Spleen (tissue), 11 donors: ENCODE results near the gene GAB2. TPM values are rescaled to one million over a fixed set of nuclear protein-coding genes. Genes with fewer than 3 reads are reported as not detected.
A peak's percentile ranks its signal among the peaks of the same experiment; 100 is the strongest.

Experiments
- DNase-seq: peaks from one replicate; pipeline ENCODE4 v3.0.0-alpha.2; 2020
- H3K27ac ChIP-seq, 8 donors: fragments of 200-600 bp; sonication (generic) in 7 of 8; 1 replicate in 4 of 8; 2 replicates in 4 of 8; pipeline versions ENCODE4 v1.5.0 to v1.8.0; 2016 to 2021; ENCODE audit warnings: inconsistent platforms in 4 of 8, mild to moderate bottlenecking in 4 of 8, moderate library complexity in 1 of 8
- H3K27me3 ChIP-seq, 7 donors: fragments of 200-600 bp; sonication (generic) in 6 of 7; replicated peaks in 1 of 7; 1 replicate in 4 of 7; 2 replicates in 3 of 7; pipeline versions ENCODE4 v1.5.0 to v1.8.0; 2016 to 2021; ENCODE audit warnings: inconsistent platforms in 3 of 7, mild to moderate bottlenecking in 1 of 7
- H3K36me3 ChIP-seq, 6 donors: fragments of 200-600 bp; sonication (generic) in 5 of 6; 1 replicate in 4 of 6; 2 replicates in 2 of 6; pipeline versions ENCODE4 v1.5.0 to v1.8.0; 2016 to 2021; ENCODE audit warnings: inconsistent platforms in 2 of 6
- H3K4me1 ChIP-seq, 6 donors: fragments of 200-600 bp; sonication (generic) in 5 of 6; 1 replicate in 3 of 6; 2 replicates in 3 of 6; pipeline versions ENCODE4 v1.5.0 to v1.8.0; 2016 to 2021; ENCODE audit warnings: inconsistent platforms in 3 of 6
- H3K4me3 ChIP-seq, 8 donors: fragments of 200-600 bp; sonication (generic) in 7 of 8; 1 replicate in 4 of 8; 2 replicates in 4 of 8; pipeline versions ENCODE4 v1.5.0 to v1.8.0; 2016 to 2021; ENCODE audit warnings: inconsistent platforms in 4 of 8, mild to moderate bottlenecking in 4 of 8, moderate library complexity in 2 of 8
- H3K9me3 ChIP-seq, 8 donors: fragments of 200-600 bp; sonication (generic) in 7 of 8; 1 replicate in 4 of 8; 2 replicates in 4 of 8; pipeline versions ENCODE4 v1.5.0 to v1.8.0; 2016 to 2021; ENCODE audit warnings: inconsistent platforms in 4 of 8
- CTCF ChIP-seq, 11 experiments: fragments of 200-600 bp in 7 of 11; fragments of 450-650 bp in 4 of 11; sonication (generic) in 4 of 11; IDR thresholded peaks in 8 of 11; conservative IDR thresholded peaks in 3 of 11; 1 replicate in 7 of 11; 2 replicates in 4 of 11; pipeline versions ENCODE4 v1.4.0 to v1.8.0; 2016 to 2021; ENCODE audit warnings: antibody characterized with exemption in 11 of 11, inconsistent platforms in 4 of 11, mild to moderate bottlenecking in 1 of 11
- POLR2A ChIP-seq, 3 donors: fragments of 450-650 bp; IDR thresholded peaks; one replicate each; pipeline ENCODE4 v1.5.1; 2017; ENCODE audit warnings: antibody characterized with exemption in 3 of 3, mild to moderate bottlenecking in 1 of 3
- POLR2AphosphoS5 ChIP-seq, 3 donors: sonication (generic); formaldehyde crosslinking; IDR thresholded peaks; one replicate each; pipeline ENCODE4 v1.5.1; 2017; ENCODE audit warnings: antibody characterized with exemption in 3 of 3
- WGBS, 5 donors: extraction: QIAGEN DNeasy Blood & Tissue Kit in 3 of 5; methylation state at CpG; one replicate each; pipeline versions ENCODE4 v1.1.5 to v1.1.7; 2013 to 2018; 5-methylcytosine and 5-hydroxymethylcytosine counted together
- intact Hi-C: fragments of 100-400 bp; cut with DNase I; formaldehyde crosslinking; loops from one replicate; pipeline ENCODE4 v1.15.0; 2023; ENCODE audit warnings: low total_unique reads
- polyA plus RNA-seq, 3 donors: library from polyadenylated mRNA; stranded (reverse); fragments of 200-250 nt; gene quantifications; one replicate each; pipeline ENCODE4 v1.2.1, GENCODE V29; 2013
- total RNA-seq, 7 donors: library from RNA; depleted of rRNA in 3 of 7; stranded (reverse); fragments of >200 nt in 3 of 7; fragmentation: NEBNext Ultra II Directional in 4 of 7; extraction: Animal tissue kit (Norgen Biotek cat#: 25700) in 4 of 7; gene quantifications; one replicate each; pipeline versions ENCODE4 v1.1.0 to v1.2.1, GENCODE V29; 2016 to 2021
- donor health status: healthy with polysubstance abuse.
- donor health status: DM: no; HTN: no; CAD: no; lungs with moderate emphysema.
- donor health status: DM: no; HTN: no; CAD: no.
- donor health status: Bipolar disorder and iron deficiency.
- donor health status: healthy.
- donor health status: DM: no; HTN: no; CAD: no.
- donor health status: DM: yes; HTN: yes; CAD: no.

GAB2 gene
- total and polyA plus RNA-seq, 10 donors, result 2.3 to 57.7 (median 47.0) TPM

DNA sequence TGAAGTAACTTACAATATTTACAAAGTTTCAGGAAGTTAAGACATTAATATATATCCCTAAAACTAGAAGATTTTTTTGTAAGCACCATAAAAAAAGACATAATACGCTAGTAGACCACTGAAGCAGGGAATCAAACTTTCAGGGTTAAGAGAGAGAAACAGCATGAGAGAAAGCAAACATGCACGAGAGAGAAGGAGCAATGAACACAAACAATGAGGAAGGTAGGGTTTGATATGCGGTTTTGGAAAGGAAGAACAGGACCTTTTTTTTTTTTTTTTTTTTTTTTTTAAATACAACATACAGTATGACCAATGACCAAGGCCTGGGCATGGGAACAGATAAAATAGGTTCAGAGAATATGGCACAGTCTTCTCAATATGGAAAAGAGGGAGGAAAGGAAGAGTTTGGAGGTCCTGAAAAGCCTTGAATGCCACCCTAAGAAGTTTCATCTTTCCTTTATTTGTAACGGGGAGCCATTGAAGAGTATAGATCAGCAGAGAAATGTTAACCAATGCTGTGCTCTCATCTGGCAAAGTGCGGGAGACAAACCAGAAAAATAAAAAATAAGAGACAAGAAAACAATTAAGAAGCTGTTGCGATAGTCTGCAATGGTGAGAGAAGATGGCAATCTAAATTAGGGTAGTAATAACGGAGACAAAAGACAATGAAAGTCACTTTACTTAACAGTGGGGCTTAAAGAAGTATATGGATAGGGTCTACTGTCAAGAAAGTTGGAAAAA is 127.9 kb downstream of the GAB2 start:
- H3K9me3 ChIP-seq, result peaks cover 0 to 9% (median 2%) of the 10 kb centered on the region in 8 donors
- H3K27me3 ChIP-seq, result no peaks in the 10 kb centered on the region
- no peaks in the 10 kb centered on the region for H3K36me3 ChIP-seq
- intact Hi-C loops, result no loop called here
- no peak for DNase-seq
- WGBS, 5 donors, result 56 to 76% (median 61%) methylated on average over 7 of the region's 7 CpGs
- H3K27ac ChIP-seq, result peak overlapping the region; percentile 29 to 93 (median 83)
- peak overlapping the region in 1 of 8 donors; percentile 59 for H3K4me3 ChIP-seq
- peaks cover 0 to 45% (median 7%) of the 10 kb centered on the region in 6 donors for H3K4me1 ChIP-seq
- TF ChIP-seq POLR2A (IDR thresholded peaks at IDR 0.05) (no peak), POLR2AphosphoS5 (IDR thresholded peaks at IDR 0.05) (no peak), CTCF (IDR thresholded peaks at IDR 0.05 in 8 of 11, conservative IDR thresholded peaks at IDR 0.05 in 3 of 11) (no peak)

GRCh38 chr11:78284260-78284659 is 133.4 kb downstream of the GAB2 start:
- WGBS, 5 donors, result 76 to 90% (median 88%) methylated on average over 5 of the region's 5 CpGs
- intact Hi-C loops, result no loop called here
- Histone ChIP-seq H3K4me3 (no peak overlapping the region), H3K27ac (no peak overlapping the region), H3K27me3 (no peaks in the 10 kb centered on the region), H3K36me3 (peaks cover 0 to 16% (median 3%) of the 10 kb centered on the region in 6 donors), H3K4me1 (peaks cover 0 to 13% (median 0%) of the 10 kb centered on the region in 6 donors), H3K9me3 (peaks cover 0 to 9% (median 2%) of the 10 kb centered on the region in 8 donors)
- DNase-seq, result no peak
- TF ChIP-seq CTCF (IDR thresholded peaks at IDR 0.05 in 8 of 11, conservative IDR thresholded peaks at IDR 0.05 in 3 of 11) (no peak), POLR2A (IDR thresholded peaks at IDR 0.05) (no peak), POLR2AphosphoS5 (IDR thresholded peaks at IDR 0.05) (no peak)

GRCh38 chr11:78282821-78283220 is 134.8 kb downstream of the GAB2 start:
- Histone ChIP-seq H3K4me1 (peaks cover 0 to 14% (median 5%) of the 10 kb centered on the region in 6 donors), H3K9me3 (no peaks in the 10 kb centered on the region), H3K36me3 (peaks cover 0 to 16% (median 3%) of the 10 kb centered on the region in 6 donors), H3K27me3 (no peaks in the 10 kb centered on the region), H3K4me3 (no peak overlapping the region), H3K27ac (no peak overlapping the region)
- intact Hi-C loops, result no loop called here
- no peak for DNase-seq
- no peak for TF ChIP-seq POLR2A (IDR thresholded peaks at IDR 0.05)
- no peak for TF ChIP-seq POLR2AphosphoS5 (IDR thresholded peaks at IDR 0.05)
- TF ChIP-seq CTCF (IDR thresholded peaks at IDR 0.05 in 8 of 11, conservative IDR thresholded peaks at IDR 0.05 in 3 of 11), result no peak
- WGBS, 5 donors, result 93 to 100% (median 98%) methylated on average over 1 of the region's 1 CpG

- no peak overlapping the region for H3K27ac ChIP-seq
- H3K9me3 ChIP-seq, result no peaks in the 10 kb centered on the region
- H3K4me3 ChIP-seq, result no peak overlapping the region
- TF ChIP-seq CTCF (IDR thresholded peaks at IDR 0.05 in 8 of 11, conservative IDR thresholded peaks at IDR 0.05 in 3 of 11) (no peak), POLR2A (IDR thresholded peaks at IDR 0.05) (no peak), POLR2AphosphoS5 (IDR thresholded peaks at IDR 0.05) (no peak)
- no peak for DNase-seq
- peaks cover 0 to 16% (median 3%) of the 10 kb centered on the region in 6 donors for H3K36me3 ChIP-seq
- no peaks in the 10 kb centered on the region for H3K27me3 ChIP-seq
- intact Hi-C loops, result no loop called here
- WGBS, 5 donors, result 90 to 100% (median 93%) methylated on average over 2 of the region's 2 CpGs
- H3K4me1 ChIP-seq, result peaks cover 0 to 22% (median 12%) of the 10 kb centered on the region in 6 donors
Observed at GRCh38 chr11:78281511-78281910, 136.1 kb downstream of the GAB2 start.
